GM12873 (cell line): ENCODE data around the gene GH1.

ENCODE experiments used
- CTCF ChIP-seq: IDR thresholded peaks from 2 replicates; pipeline ENCODE4 v1.5.1; 2012; ENCODE audit warnings: low read depth, mild to moderate bottlenecking, moderate library complexity, low read length, control low read depth; ENCODE audit not compliant: insufficient read depth; ENCODE audit errors: missing control alignments

GH1 gene

GRCh38 chr17:63942309-63942985 lies 23.8 kb upstream of the GH1 start:
- TF ChIP-seq CTCF, result no peak

- no peak for TF ChIP-seq CTCF
These were observed 23.1 kb upstream of the GH1 start for GRCh38 chr17:63941751-63942150.

- no peak for TF ChIP-seq CTCF
These were observed 22.5 kb upstream of the GH1 start for GRCh38 chr17:63941162-63941561.

- no peak for TF ChIP-seq CTCF
These were observed 21.9 kb upstream of the GH1 start for GRCh38 chr17:63940584-63940983.

GRCh38 chr17:63939884-63940283 lies 21.2 kb upstream of the GH1 start:
- TF ChIP-seq CTCF, result no peak

- TF ChIP-seq CTCF, result no peak
These were observed 20.8 kb upstream of the GH1 start for GRCh38 chr17:63939401-63939800.

- no peak for TF ChIP-seq CTCF
These were observed 19.3 kb upstream of the GH1 start for GRCh38 chr17:63937920-63938319.

- TF ChIP-seq CTCF, result no peak
These were observed 18.7 kb upstream of the GH1 start for GRCh38 chr17:63937319-63937718.
